Measurements from ENCODE around the gene GSKIP. TPM values are rescaled to one million over a fixed set of nuclear protein-coding genes. Genes with fewer than 3 reads are reported as not detected.

The GSKIP gene
- total RNA-seq, 1 donor from 2014 or later = 73.2 TPM

DNA sequence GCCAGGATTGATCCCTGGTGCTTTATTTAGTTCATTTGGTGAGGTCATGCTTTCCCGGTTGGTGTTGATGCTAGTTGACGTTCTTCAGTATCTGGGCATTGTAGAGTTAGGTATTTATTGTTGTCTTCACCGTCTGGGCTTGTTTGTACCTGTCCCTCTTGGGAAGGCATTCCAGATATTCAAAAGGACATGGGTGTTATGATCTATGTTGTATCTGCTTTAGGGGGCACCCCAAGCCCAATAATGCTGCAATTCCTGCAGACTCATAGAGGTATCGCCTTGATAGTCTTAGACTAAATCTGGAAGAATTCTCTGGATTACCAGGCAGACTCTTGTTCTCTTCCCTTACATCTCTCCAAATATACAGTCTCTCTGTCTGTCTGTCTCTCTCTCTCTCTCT, 70.7 kb downstream of the GSKIP start:
- H3K27ac Mint-ChIP-seq = no peak overlapping the region
- peaks cover 4% of the 10 kb centered on the region for H3K9me3 Mint-ChIP-seq
- no peak overlapping the region for H3K4me3 ChIP-seq
- peaks cover 3% of the 10 kb centered on the region for H3K27me3 Mint-ChIP-seq (ENCODE audit: insufficient read depth, low read depth)
- H3K36me3 ChIP-seq = no peaks in the 10 kb centered on the region
- no peak for DNase-seq (ENCODE audit: low spot score)
- TF ChIP-seq EZH2 (IDR thresholded peaks at IDR 0.05) = no peak
- TF ChIP-seq EZH2phosphoT487 (IDR thresholded peaks at IDR 0.05) = no peak
- TF ChIP-seq, protein P1, sequence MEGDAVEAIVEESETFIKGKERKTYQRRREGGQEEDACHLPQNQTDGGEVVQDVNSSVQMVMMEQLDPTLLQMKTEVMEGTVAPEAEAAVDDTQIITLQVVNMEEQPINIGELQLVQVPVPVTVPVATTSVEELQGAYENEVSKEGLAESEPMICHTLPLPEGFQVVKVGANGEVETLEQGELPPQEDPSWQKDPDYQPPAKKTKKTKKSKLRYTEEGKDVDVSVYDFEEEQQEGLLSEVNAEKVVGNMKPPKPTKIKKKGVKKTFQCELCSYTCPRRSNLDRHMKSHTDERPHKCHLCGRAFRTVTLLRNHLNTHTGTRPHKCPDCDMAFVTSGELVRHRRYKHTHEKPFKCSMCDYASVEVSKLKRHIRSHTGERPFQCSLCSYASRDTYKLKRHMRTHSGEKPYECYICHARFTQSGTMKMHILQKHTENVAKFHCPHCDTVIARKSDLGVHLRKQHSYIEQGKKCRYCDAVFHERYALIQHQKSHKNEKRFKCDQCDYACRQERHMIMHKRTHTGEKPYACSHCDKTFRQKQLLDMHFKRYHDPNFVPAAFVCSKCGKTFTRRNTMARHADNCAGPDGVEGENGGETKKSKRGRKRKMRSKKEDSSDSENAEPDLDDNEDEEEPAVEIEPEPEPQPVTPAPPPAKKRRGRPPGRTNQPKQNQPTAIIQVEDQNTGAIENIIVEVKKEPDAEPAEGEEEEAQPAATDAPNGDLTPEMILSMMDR (IDR thresholded peaks at IDR 0.05) = no peak
- H3K4me1 ChIP-seq = no peaks in the 10 kb centered on the region
- H3K9me3 ChIP-seq (ENCODE audit: low read depth) = no peaks in the 10 kb centered on the region
- no peaks in the 10 kb centered on the region for H3K79me2 ChIP-seq (ENCODE audit: low read depth)
- H3K4me2 ChIP-seq = no peak overlapping the region
- H3K4me1 Mint-ChIP-seq = no peaks in the 10 kb centered on the region
- H3K27ac ChIP-seq = no peak overlapping the region
- H3F3A ChIP-seq (ENCODE audit: low read depth) = no peaks in the 10 kb centered on the region
- no peaks in the 10 kb centered on the region for H3K27me3 ChIP-seq
- H4K20me1 ChIP-seq (ENCODE audit: low read depth) = no peaks in the 10 kb centered on the region
- no peak overlapping the region for H3K9ac ChIP-seq
- peaks cover 3% of the 10 kb centered on the region for H3K36me3 Mint-ChIP-seq
- H3K4me3 Mint-ChIP-seq = no peak overlapping the region
- H2AFZ ChIP-seq (replicated peaks) = no peak overlapping the region

Small RNA genes within 50 kb of the gene (small RNA-seq; reads per million reads assigned to genes)
- 0.34 reads per million, percentile 34 among the genes with 10 or more reads in this experiment for gene RNU2-33P

Other genes starting within 250 kb of the GSKIP start
- 0.37 TPM in 2 replicates for gene BDKRB2, start 158.7 kb upstream of the GSKIP start, total RNA-seq (ENCODE audit: low replicate concordance)
- gene BDKRB1, start 107.3 kb upstream of the GSKIP start, total RNA-seq (ENCODE audit: low replicate concordance) = not detected in 2 replicates
- 11.9 and 12.3 TPM in 2 replicates for gene ATG2B, start 185 bp upstream of the GSKIP start, total RNA-seq (ENCODE audit: low replicate concordance)
- 8.0 and 9.0 TPM in 2 replicates for gene AK7, start 28.6 kb downstream of the GSKIP start, total RNA-seq (ENCODE audit: low replicate concordance)
- 169 and 235 TPM in 2 replicates for gene PAPOLA, start 138.9 kb downstream of the GSKIP start, total RNA-seq (ENCODE audit: low replicate concordance)

Data from neural progenitor cell (in vitro differentiated cells).